GM12892 (cell line): ENCODE data around the gene ZNF862.

Experiments used
- DNase-seq: peaks from one replicate; pipeline ENCODE4 v3.0.0; 2011; ENCODE audit not compliant: insufficient read length
- FAIRE-seq: peaks from 2 replicates; lab custom pipeline; 2011; peaks lifted over from hg19 to GRCh38; lab: Jason Lieb, UNC
- POLR2A ChIP-seq: IDR thresholded peaks from 2 replicates; pipeline ENCODE4 v1.6.1; 2011; ENCODE audit warnings: low read depth, low read length, control low read depth
- POLR2AphosphoS5 ChIP-seq: IDR thresholded peaks from 2 replicates; pipeline ENCODE4 v1.6.1; 2011; ENCODE audit warnings: low read depth, low read length, control low read depth
- TAF1 ChIP-seq: IDR thresholded peaks from 2 replicates; pipeline ENCODE4 v1.6.1; 2011; ENCODE audit warnings: low read depth, mild to moderate bottlenecking, control low read depth, low read length, borderline replicate concordance

The ZNF862 gene

GRCh38 chr7:149838992-149839408, 825 bp downstream of the ZNF862 start:
- FAIRE-seq (no peak), DNase-seq (no peak)

GRCh38 chr7:149839933-149840332, 1.8 kb downstream of the ZNF862 start:
- FAIRE-seq (no peak), DNase-seq (no peak)
- no peak for TF ChIP-seq TAF1
- TF ChIP-seq POLR2AphosphoS5, result no peak

More at GRCh38 chr7:149838992-149839408, 825 bp downstream of the ZNF862 start:
- no peak for TF ChIP-seq POLR2AphosphoS5
- no peak for TF ChIP-seq TAF1
- no peak for TF ChIP-seq POLR2A

GRCh38 chr7:149843566-149843965, 5.4 kb downstream of the ZNF862 start:
- DNase-seq, result no peak
- TF ChIP-seq POLR2A, result no peak
- no peak for TF ChIP-seq TAF1
- TF ChIP-seq POLR2AphosphoS5, result no peak
- no peak for FAIRE-seq

- DNase-seq (no peak), FAIRE-seq (no peak)
- no peak for TF ChIP-seq TAF1
Measured at GRCh38 chr7:149844445-149844844, 6.3 kb downstream of the ZNF862 start.

- TF ChIP-seq POLR2A (no peak), POLR2AphosphoS5 (no peak), TAF1 (no peak)
- no peak for FAIRE-seq
- no peak for DNase-seq
Measured at GRCh38 chr7:149845257-149845980, 7.2 kb downstream of the ZNF862 start.

- TF ChIP-seq POLR2A (no peak), TAF1 (no peak), POLR2AphosphoS5 (no peak)
- FAIRE-seq, result no peak
- DNase-seq, result no peak
Measured at GRCh38 chr7:149846021-149846420, 7.8 kb downstream of the ZNF862 start.

- no peak for DNase-seq
- no peak for FAIRE-seq
- TF ChIP-seq POLR2A (no peak), TAF1 (no peak), POLR2AphosphoS5 (no peak)
Measured at GRCh38 chr7:149846436-149847046, 8.4 kb downstream of the ZNF862 start.

GRCh38 chr7:149849174-149849573, 11.0 kb downstream of the ZNF862 start:
- no peak for DNase-seq
- TF ChIP-seq TAF1 (no peak), POLR2A (no peak), POLR2AphosphoS5 (no peak)
- FAIRE-seq, result no peak

GRCh38 chr7:149850007-149850594, 11.9 kb downstream of the ZNF862 start:
- FAIRE-seq, result no peak
- DNase-seq, result no peak
- TF ChIP-seq TAF1, result no peak
- TF ChIP-seq POLR2AphosphoS5, result no peak
- no peak for TF ChIP-seq POLR2A

GRCh38 chr7:149850716-149851115, 12.5 kb downstream of the ZNF862 start:
- DNase-seq (no peak), FAIRE-seq (no peak)
- TF ChIP-seq POLR2A (no peak), POLR2AphosphoS5 (no peak), TAF1 (no peak)

GRCh38 chr7:149851449-149851848, 13.3 kb downstream of the ZNF862 start:
- no peak for TF ChIP-seq POLR2AphosphoS5
- FAIRE-seq (no peak), DNase-seq (no peak)

GRCh38 chr7:149853157-149853556, 15.0 kb downstream of the ZNF862 start:
- no peak for TF ChIP-seq TAF1
- FAIRE-seq (no peak), DNase-seq (no peak)
